ENCODE data around the gene WDFY3.
"Not testable (repeated sequence)": the region's sequence is repeated elsewhere in the genome, so short reads cannot be mapped to it uniquely, and the experiment has no call there.

The WDFY3 gene

DNA sequence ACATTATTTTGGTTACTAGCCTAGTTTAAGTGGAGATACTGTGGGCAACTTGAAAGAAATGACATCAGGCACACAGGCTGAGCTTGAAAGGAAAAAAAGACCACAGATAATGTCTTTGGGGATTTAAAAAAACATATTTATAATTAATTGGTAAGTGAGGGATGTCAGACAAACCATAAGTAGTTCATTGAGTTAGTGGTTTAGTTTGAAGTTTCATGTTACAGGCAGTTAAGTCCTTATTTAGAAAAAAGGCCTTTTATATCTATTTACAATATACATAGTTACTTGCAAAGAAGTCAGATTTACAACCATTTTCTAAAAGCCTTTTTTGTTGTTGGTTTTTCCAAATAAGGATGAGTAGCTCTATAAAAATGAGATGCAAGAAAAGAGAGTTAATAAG lies 294.3 kb downstream of the WDFY3 start:
- Histone ChIP-seq H3K27me3 (ENCODE audit: insufficient read depth, poor library complexity, severe bottlenecking) (no peaks in the 10 kb centered on the region), H3K27ac (replicated peaks) (no peak overlapping the region), H3K4me3 (replicated peaks; ENCODE audit: insufficient read depth, low read length) (no peak overlapping the region)
- TF ChIP-seq, protein P1, sequence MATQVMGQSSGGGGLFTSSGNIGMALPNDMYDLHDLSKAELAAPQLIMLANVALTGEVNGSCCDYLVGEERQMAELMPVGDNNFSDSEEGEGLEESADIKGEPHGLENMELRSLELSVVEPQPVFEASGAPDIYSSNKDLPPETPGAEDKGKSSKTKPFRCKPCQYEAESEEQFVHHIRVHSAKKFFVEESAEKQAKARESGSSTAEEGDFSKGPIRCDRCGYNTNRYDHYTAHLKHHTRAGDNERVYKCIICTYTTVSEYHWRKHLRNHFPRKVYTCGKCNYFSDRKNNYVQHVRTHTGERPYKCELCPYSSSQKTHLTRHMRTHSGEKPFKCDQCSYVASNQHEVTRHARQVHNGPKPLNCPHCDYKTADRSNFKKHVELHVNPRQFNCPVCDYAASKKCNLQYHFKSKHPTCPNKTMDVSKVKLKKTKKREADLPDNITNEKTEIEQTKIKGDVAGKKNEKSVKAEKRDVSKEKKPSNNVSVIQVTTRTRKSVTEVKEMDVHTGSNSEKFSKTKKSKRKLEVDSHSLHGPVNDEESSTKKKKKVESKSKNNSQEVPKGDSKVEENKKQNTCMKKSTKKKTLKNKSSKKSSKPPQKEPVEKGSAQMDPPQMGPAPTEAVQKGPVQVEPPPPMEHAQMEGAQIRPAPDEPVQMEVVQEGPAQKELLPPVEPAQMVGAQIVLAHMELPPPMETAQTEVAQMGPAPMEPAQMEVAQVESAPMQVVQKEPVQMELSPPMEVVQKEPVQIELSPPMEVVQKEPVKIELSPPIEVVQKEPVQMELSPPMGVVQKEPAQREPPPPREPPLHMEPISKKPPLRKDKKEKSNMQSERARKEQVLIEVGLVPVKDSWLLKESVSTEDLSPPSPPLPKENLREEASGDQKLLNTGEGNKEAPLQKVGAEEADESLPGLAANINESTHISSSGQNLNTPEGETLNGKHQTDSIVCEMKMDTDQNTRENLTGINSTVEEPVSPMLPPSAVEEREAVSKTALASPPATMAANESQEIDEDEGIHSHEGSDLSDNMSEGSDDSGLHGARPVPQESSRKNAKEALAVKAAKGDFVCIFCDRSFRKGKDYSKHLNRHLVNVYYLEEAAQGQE (IDR thresholded peaks at IDR 0.05; ENCODE audit: insufficient replicate concordance, low read depth): no peak
- TF ChIP-seq, protein P2, sequence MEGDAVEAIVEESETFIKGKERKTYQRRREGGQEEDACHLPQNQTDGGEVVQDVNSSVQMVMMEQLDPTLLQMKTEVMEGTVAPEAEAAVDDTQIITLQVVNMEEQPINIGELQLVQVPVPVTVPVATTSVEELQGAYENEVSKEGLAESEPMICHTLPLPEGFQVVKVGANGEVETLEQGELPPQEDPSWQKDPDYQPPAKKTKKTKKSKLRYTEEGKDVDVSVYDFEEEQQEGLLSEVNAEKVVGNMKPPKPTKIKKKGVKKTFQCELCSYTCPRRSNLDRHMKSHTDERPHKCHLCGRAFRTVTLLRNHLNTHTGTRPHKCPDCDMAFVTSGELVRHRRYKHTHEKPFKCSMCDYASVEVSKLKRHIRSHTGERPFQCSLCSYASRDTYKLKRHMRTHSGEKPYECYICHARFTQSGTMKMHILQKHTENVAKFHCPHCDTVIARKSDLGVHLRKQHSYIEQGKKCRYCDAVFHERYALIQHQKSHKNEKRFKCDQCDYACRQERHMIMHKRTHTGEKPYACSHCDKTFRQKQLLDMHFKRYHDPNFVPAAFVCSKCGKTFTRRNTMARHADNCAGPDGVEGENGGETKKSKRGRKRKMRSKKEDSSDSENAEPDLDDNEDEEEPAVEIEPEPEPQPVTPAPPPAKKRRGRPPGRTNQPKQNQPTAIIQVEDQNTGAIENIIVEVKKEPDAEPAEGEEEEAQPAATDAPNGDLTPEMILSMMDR (IDR thresholded peaks at IDR 0.05; ENCODE audit: insufficient read depth, low read length): no peak
- TF ChIP-seq SPI1 (IDR thresholded peaks at IDR 0.05; ENCODE audit: borderline replicate concordance, low read depth): no peak
- no peak for TF ChIP-seq POLR2AphosphoS5 (IDR thresholded peaks at IDR 0.05; ENCODE audit: low read depth)
- TF ChIP-seq GABPA (IDR thresholded peaks at IDR 0.05; ENCODE audit: low read depth): no peak
- DNase-seq (ENCODE audit: low read depth in 1 of 2, low spot score in 1 of 2): no peak

DNA sequence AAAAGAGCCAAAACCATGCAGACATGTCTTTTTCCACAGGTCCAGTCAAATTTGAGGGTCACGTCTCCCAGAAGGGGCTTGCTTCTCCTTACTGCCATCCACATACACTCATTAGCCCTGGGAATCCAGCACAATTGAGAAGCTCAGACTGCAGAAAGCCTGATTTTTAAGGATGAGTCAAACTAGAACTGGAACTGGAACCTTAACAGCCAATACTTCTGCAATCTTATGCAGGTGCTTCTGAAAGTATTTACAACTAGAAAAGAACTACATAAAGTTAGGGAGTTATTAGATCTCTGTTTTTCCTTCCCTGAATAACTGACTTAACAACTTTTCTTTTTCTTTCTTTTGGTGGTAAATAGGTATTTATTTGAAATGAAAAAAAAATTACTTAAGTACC lies 297.3 kb downstream of the WDFY3 start:
- no peak for DNase-seq (ENCODE audit: low read depth in 1 of 2, low spot score in 1 of 2)
- H3K4me3 ChIP-seq (replicated peaks; ENCODE audit: insufficient read depth, low read length): no peak overlapping the region
- no peaks in the 10 kb centered on the region for H3K27me3 ChIP-seq (ENCODE audit: insufficient read depth, poor library complexity, severe bottlenecking)
- no peak overlapping the region for H3K27ac ChIP-seq (replicated peaks)
- TF ChIP-seq POLR2AphosphoS5 (IDR thresholded peaks at IDR 0.05; ENCODE audit: low read depth): no peak
- TF ChIP-seq, protein P2 (IDR thresholded peaks at IDR 0.05; ENCODE audit: insufficient read depth, low read length): no peak
- TF ChIP-seq GABPA (IDR thresholded peaks at IDR 0.05; ENCODE audit: low read depth): no peak

- no peak for DNase-seq (ENCODE audit: low read depth in 1 of 2, low spot score in 1 of 2)
- TF ChIP-seq, protein P2 (IDR thresholded peaks at IDR 0.05; ENCODE audit: insufficient read depth, low read length): no peak
- TF ChIP-seq, protein P1 (IDR thresholded peaks at IDR 0.05; ENCODE audit: insufficient replicate concordance, low read depth): no peak
- TF ChIP-seq SPI1 (IDR thresholded peaks at IDR 0.05; ENCODE audit: borderline replicate concordance, low read depth) (no peak), GABPA (IDR thresholded peaks at IDR 0.05; ENCODE audit: low read depth) (no peak), POLR2AphosphoS5 (IDR thresholded peaks at IDR 0.05; ENCODE audit: low read depth) (no peak)
- Histone ChIP-seq H3K27ac (replicated peaks) (no peak overlapping the region), H3K4me3 (replicated peaks; ENCODE audit: insufficient read depth, low read length) (no peak overlapping the region), H3K27me3 (ENCODE audit: insufficient read depth, poor library complexity, severe bottlenecking) (no peaks in the 10 kb centered on the region)
These were observed 300.1 kb downstream of the WDFY3 start for GRCh38 chr4:84666439-84666838.

GRCh38 chr4:84664767-84665166 lies 301.7 kb downstream of the WDFY3 start:
- H3K27me3 ChIP-seq (ENCODE audit: insufficient read depth, poor library complexity, severe bottlenecking); H3K4me3 ChIP-seq (replicated peaks; ENCODE audit: insufficient read depth, low read length); H3K27ac ChIP-seq (replicated peaks); DNase-seq (ENCODE audit: low read depth in 1 of 2, low spot score in 1 of 2): not testable (repeated sequence)

Data from HL-60 (cell line).